ENCODE data around the gene ARSH.
"Not testable (repeated sequence)": the region's sequence is repeated elsewhere in the genome, so short reads cannot be mapped to it uniquely, and the experiment has no call there.

Gene ARSH

GRCh38 chrX:3017492-3017891 is 11.1 kb downstream of the ARSH start:
- H3K4me1 ChIP-seq, result no peaks in the 10 kb centered on the region
- no peaks in the 10 kb centered on the region for H4K20me1 ChIP-seq
- no peak overlapping the region for H3K9ac ChIP-seq
- no peak for TF ChIP-seq Cebpa-rat (IDR thresholded peaks at IDR 0.05)
- H3K36me3 ChIP-seq, result no peaks in the 10 kb centered on the region
- no peak overlapping the region for H3K27ac ChIP-seq
- peaks cover 7 to 36% (median 16%) of the 10 kb centered on the region in 11 experiments for H3K9me3 ChIP-seq (replicated peaks in 1 of 11)
- no peaks in the 10 kb centered on the region for H3K27me3 ChIP-seq
- no peak overlapping the region for H3K4me3 ChIP-seq
- no peak overlapping the region for H3K4me2 ChIP-seq

DNA sequence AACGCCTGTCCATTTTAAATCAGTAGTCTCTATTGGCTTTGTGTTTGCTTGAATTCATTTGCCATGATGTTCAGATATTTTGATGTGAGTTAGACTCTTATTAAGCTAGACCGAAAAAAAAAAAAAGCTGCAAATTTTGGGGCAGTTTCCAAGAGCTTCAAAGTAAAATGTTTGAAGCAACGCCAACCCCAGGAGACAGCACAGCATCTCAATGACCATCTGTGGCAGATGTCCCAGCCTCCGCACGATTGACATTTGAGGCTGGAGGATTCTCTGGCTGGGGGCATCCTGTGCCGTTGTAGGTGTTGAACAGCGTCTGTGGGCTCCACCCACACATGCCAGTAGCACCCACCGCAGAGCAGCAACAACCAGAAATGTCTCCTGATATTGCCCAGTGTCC is 17.8 kb downstream of the ARSH start:
- Histone ChIP-seq H3K9me3 (replicated peaks in 1 of 11) (no peaks in the 10 kb centered on the region), H3K4me3 (no peak overlapping the region), H3K27me3 (no peaks in the 10 kb centered on the region), H3K4me2 (no peak overlapping the region), H3K27ac (no peak overlapping the region), H3K36me3 (no peaks in the 10 kb centered on the region), H3K9ac (no peak overlapping the region), H3K4me1 (no peaks in the 10 kb centered on the region), H4K20me1 (no peaks in the 10 kb centered on the region)
- no peak for TF ChIP-seq Cebpa-rat (IDR thresholded peaks at IDR 0.05)

GRCh38 chrX:3026074-3026815 is 19.9 kb downstream of the ARSH start:
- H3K27me3 ChIP-seq, result no peaks in the 10 kb centered on the region
- H3K4me2 ChIP-seq, result no peak overlapping the region
- TF ChIP-seq Cebpa-rat (IDR thresholded peaks at IDR 0.05), result no peak
- peaks cover 0 to 14% (median 10%) of the 10 kb centered on the region in 11 experiments; a peak in 13 of 22 replicates for H3K9me3 ChIP-seq (replicated peaks in 1 of 11)
- no peak overlapping the region for H3K9ac ChIP-seq
- H3K4me3 ChIP-seq, result no peak overlapping the region
- H3K4me1 ChIP-seq, result no peaks in the 10 kb centered on the region
- no peaks in the 10 kb centered on the region for H4K20me1 ChIP-seq
- no peaks in the 10 kb centered on the region for H3K36me3 ChIP-seq
- no peak overlapping the region for H3K27ac ChIP-seq

DNA sequence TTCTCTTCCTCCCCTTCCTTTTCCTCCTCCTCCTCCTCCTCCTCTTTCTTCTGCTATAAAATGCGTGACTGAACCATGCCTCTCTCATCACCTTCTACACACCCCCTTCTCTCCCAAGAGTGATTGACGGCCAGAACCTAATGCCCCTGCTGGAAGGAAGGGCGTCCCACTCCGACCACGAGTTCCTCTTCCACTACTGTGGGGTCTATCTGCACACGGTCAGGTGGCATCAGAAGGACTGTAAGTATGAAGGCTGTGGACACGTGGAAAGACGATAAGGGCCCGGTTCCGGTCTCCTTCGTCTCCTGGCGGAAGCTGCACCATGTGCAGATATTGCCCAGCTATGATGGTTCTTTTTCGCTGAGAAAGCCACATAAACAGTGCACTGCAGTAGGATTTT is 22.8 kb downstream of the ARSH start:
- Histone ChIP-seq H3K9me3 (replicated peaks in 1 of 11) (peaks cover 0 to 19% (median 11%) of the 10 kb centered on the region in 11 experiments; a peak in 15 of 22 replicates), H3K4me3 (no peak overlapping the region), H3K4me2 (no peak overlapping the region), H3K27ac (no peak overlapping the region), H4K20me1 (no peaks in the 10 kb centered on the region), H3K36me3 (no peaks in the 10 kb centered on the region), H3K9ac (no peak overlapping the region), H3K4me1 (no peaks in the 10 kb centered on the region), H3K27me3 (no peaks in the 10 kb centered on the region)
- no peak for TF ChIP-seq Cebpa-rat (IDR thresholded peaks at IDR 0.05)

- Histone ChIP-seq H3K27ac (no peak overlapping the region), H4K20me1 (no peaks in the 10 kb centered on the region), H3K9me3 (replicated peaks in 1 of 11) (peaks cover 0 to 16% (median 10%) of the 10 kb centered on the region in 11 experiments; a peak in 13 of 22 replicates), H3K27me3 (no peaks in the 10 kb centered on the region), H3K36me3 (no peaks in the 10 kb centered on the region), H3K9ac (no peak overlapping the region), H3K4me1 (no peaks in the 10 kb centered on the region), H3K4me2 (no peak overlapping the region), H3K4me3 (no peak overlapping the region)
- TF ChIP-seq Cebpa-rat (IDR thresholded peaks at IDR 0.05), result no peak
These were observed 30.9 kb downstream of the ARSH start for GRCh38 chrX:3037218-3037617.

DNA sequence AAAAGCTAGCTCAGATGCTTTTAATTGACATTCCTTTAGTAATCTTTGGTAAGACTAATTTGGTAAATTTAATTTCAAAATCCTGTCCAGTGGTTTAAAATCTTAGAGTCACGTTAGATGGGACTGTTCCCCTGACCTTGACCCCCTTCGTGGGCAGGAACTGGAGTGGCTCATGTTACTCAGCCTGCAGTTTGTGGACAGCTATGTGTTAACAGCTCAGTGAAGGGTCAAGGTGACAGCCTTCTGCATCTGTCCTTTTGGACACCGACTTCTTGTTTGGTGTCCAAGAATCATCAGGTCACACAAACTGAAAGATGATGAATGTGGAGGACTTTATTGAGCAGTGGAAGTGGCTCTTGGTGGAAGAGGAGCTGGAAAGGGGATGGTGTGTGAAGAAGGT is 37.9 kb downstream of the ARSH start:
- no peak overlapping the region for H3K4me3 ChIP-seq
- H3K4me2 ChIP-seq, result no peak overlapping the region
- no peak overlapping the region for H3K27ac ChIP-seq
- H3K9ac ChIP-seq, result no peak overlapping the region
- H4K20me1 ChIP-seq, result no peaks in the 10 kb centered on the region
- no peak for TF ChIP-seq Cebpa-rat (IDR thresholded peaks at IDR 0.05)
- H3K27me3 ChIP-seq, result no peaks in the 10 kb centered on the region
- peaks cover 0 to 6% (median 0%) of the 10 kb centered on the region in 11 experiments; a peak in 3 of 22 replicates for H3K9me3 ChIP-seq (replicated peaks in 1 of 11)
- H3K36me3 ChIP-seq, result no peaks in the 10 kb centered on the region
- H3K4me1 ChIP-seq, result peaks cover 3 to 11% (median 8%) of the 10 kb centered on the region in 10 experiments; a peak in 7 of 20 replicates

- Histone ChIP-seq H3K4me2 (no peak overlapping the region), H3K36me3 (no peaks in the 10 kb centered on the region), H3K4me1 (peaks cover 3 to 11% (median 8%) of the 10 kb centered on the region in 10 experiments; a peak in 7 of 20 replicates)
These were observed 38.3 kb downstream of the ARSH start for GRCh38 chrX:3044671-3045070.

DNA sequence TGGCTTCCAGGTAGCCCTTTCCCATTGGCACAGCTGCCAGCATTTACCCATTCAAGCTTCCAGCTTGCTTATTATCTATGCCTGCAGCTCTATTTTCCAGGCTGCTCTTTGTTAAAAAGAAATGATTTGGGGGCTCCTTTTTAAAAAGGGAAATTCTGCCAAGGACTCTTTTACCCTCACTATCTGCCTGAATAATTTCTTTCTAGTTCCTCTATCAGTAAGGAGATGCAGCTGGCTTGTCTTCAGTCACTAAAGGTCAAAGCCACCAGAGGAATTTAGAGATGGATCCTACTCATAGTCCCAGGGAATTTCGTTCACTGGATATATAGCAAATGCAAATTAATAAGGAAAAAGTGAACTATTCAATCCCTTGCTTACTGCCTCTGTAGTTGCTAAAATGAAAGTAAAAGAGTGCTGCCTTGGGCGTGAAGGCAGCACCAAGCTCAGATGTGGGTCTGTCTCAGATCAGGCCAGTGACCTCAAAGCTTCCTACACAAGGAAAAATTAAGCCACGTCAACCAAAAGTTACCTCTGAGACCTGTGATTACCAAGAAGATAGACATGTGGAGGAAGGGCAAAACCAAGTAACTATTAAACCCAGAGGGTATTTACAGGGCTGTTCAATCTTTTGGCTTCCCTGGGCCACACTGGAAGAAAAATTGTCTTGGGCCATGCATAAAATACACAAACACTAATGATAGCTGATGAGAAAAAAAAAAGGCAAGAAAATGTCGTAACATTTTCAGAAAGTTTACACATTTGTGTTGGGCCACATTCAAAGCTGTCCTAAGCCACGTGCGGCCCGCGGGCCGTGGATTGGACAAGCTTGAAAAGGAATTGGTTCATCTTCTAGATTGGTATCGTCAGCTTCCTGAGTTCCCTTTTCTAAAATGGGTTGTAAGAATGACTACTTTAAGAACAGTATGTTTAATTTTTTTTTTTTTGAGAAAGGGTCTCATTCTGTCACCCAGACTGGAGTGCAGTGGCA is 40.2 kb downstream of the ARSH start:
- no peak for TF ChIP-seq Cebpa-rat (IDR thresholded peaks at IDR 0.05)
- H3K4me2 ChIP-seq, result peak overlapping the region; percentile 15 to 66 (median 40); a peak in 21 of 22 replicates
- no peaks in the 10 kb centered on the region for H3K27me3 ChIP-seq
- peak overlapping the region in 2 of 11 experiments; percentile 23; a peak in 1 of 22 replicates for H3K27ac ChIP-seq
- no peaks in the 10 kb centered on the region for H4K20me1 ChIP-seq
- peak overlapping the region in 3 of 11 experiments; percentile 4 to 43 (median 31); a peak in 3 of 22 replicates for H3K9ac ChIP-seq
- H3K36me3 ChIP-seq, result no peaks in the 10 kb centered on the region
- peaks cover 3 to 11% (median 8%) of the 10 kb centered on the region in 10 experiments; a peak in 7 of 20 replicates for H3K4me1 ChIP-seq
- H3K9me3 ChIP-seq (replicated peaks in 1 of 11), result peaks cover 0 to 6% (median 0%) of the 10 kb centered on the region in 11 experiments; a peak in 3 of 22 replicates
- no peak overlapping the region for H3K4me3 ChIP-seq

More at GRCh38 chrX:3044671-3045070, 38.3 kb downstream of the ARSH start:
- H3K27ac ChIP-seq, result no peak overlapping the region
- TF ChIP-seq Cebpa-rat (IDR thresholded peaks at IDR 0.05), result no peak
- no peaks in the 10 kb centered on the region for H3K27me3 ChIP-seq
- H3K9me3 ChIP-seq (replicated peaks in 1 of 11), result peaks cover 0 to 6% (median 0%) of the 10 kb centered on the region in 11 experiments; a peak in 3 of 22 replicates
- H4K20me1 ChIP-seq, result no peaks in the 10 kb centered on the region
- H3K9ac ChIP-seq, result no peak overlapping the region
- no peak overlapping the region for H3K4me3 ChIP-seq

- not testable (repeated sequence) for H3K9ac ChIP-seq; H3K27ac ChIP-seq; H3K27me3 ChIP-seq; H4K20me1 ChIP-seq; H3K9me3 ChIP-seq (replicated peaks in 1 of 11); H3K4me2 ChIP-seq; H3K36me3 ChIP-seq; H3K4me3 ChIP-seq
- peaks cover 3 to 11% (median 8%) of the 10 kb centered on the region in 10 experiments; a peak in 7 of 20 replicates for H3K4me1 ChIP-seq
These were observed 44.3 kb downstream of the ARSH start for GRCh38 chrX:3050523-3051175.

Data from BLaER1 treated with 17β-estradiol and CSF1 and Interleukin-3, amounts not matched to agents 10 nM and 100 nM (cell line).